HG02588 (cell line): ENCODE results near the gene TRMT6.

Experiments
- ATAC-seq: cut with Tn5 transposase; IDR thresholded peaks from one replicate; pipeline ENCODE4 v1.9.1; 2021; ENCODE audit warnings: mild to moderate bottlenecking, moderate library complexity; ENCODE audit not compliant: unreplicated experiment

TRMT6 gene, protein sequence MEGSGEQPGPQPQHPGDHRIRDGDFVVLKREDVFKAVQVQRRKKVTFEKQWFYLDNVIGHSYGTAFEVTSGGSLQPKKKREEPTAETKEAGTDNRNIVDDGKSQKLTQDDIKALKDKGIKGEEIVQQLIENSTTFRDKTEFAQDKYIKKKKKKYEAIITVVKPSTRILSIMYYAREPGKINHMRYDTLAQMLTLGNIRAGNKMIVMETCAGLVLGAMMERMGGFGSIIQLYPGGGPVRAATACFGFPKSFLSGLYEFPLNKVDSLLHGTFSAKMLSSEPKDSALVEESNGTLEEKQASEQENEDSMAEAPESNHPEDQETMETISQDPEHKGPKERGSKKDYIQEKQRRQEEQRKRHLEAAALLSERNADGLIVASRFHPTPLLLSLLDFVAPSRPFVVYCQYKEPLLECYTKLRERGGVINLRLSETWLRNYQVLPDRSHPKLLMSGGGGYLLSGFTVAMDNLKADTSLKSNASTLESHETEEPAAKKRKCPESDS

DNA sequence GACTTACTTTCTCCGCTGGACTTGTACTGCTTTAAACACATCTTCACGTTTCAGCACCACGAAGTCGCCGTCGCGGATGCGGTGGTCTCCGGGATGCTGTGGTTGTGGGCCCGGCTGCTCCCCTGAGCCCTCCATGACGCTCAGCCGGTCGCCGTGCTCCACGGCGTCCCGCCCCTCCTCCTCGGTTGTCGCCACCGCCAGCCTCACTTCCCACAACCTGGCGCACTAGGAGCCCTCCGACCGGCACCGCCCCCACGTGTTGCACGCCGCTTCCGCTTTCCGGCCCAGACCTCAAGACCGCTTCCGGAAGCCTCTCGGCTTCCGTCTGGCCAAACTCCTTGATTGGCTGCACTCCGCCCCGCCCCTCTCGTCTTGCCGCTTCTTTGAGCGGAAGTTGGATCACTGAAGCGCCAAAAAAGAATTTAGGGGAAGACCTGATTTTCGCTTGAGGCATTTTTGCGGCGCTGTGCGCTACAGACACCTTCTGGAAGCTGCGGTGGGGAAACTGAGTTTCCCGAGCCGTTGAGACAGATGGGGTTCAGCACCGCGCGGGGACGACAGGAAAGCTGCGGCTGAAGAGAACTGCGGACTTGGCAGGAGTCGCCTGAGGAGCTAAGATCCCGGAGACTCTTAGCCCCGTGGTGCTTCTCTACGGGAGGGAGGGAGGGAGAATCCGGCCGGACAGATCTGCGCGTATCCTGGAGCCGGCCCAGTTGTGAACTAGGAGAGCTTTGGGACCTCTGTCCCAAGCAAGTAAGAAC lies at the start of gene TRMT6, which contains the start of gene MCM8:
TSS of gene TRMT6 (minus strand) at position 263 of the 761 bp plus-strand sequence. CDS start at position 135, 128 bp downstream.
TSS of gene MCM8 (plus strand) at position 382 of the 761 bp plus-strand sequence. CDS start 1,364 bp downstream, outside the sequence.
- peak; percentile 99 for ATAC-seq

DNA sequence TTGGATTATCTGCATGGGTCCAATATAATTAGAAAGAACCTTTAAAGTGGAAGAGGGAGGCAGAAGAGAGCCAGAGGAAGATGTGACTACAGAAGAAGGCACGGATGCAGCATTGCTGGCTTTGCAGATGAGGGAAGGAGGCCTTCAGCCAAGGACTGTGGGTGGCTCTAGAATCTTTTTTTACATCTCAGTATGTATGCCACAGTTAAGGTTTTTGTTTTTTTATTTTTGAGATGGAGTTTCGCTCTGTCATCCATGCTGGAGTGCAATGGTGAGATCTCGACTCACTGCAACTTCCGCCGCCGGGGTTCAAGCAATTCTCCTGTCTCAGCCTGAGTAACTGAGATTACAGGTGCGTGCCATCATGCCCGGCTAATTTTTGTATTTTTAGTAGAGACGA lies 49.5 kb upstream of the TRMT6 start:
- no peak for ATAC-seq

DNA sequence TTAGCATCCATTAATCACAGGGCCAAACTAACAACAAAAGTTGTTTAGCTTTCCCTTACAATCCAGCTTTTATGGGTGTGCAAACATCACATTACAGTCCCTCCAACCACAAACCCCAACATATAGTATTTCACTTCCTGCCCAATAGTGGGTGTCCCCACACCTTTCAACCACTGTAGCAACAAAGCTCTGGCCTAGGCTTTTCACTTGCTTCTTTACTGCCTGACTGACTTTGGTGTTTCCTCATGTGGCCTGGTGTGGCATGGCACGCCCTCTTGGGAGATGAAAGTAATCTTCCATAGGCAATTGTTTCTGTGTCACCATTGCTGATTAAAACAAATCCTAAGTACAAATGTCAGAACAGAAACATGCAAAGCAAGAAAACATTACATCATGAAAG lies 46.4 kb upstream of the TRMT6 start:
- ATAC-seq: peak; percentile 94

DNA sequence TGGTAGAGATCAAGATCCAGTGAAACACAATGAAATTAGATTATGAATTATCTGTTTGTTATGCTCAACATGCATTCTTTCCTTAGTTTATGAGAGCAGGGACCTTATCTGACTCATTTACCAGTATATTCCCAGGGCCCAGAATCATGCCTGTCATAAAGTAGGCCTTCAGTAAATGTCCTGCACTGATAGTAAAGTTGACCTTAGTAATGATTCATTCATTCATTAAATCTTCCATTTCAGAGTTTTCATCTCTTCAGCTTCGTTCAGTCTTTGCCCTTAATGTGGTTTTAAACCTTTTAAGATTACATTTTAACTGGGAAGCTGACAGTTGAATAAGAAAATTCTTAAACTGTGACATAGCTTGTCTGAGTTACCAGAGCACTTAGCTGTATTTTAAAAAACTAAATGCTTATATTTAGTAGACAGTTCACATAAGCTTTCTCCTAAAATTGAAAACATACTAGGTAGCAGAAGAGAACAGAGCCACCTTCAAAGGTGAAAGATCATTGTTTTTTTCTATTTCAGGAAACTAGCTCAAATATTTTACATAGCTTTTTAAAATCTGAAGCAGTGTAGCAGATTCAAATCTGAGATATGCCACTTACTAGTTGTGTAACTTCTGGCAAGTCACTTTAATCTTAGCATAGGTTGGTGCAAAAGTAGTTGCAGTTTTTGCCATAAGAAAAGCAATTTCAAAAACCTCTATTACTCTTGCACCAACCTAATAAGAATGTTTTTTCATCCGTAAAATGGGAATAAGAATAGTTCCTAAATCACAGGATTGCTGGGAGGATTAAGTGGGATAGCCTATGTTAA lies 41.5 kb upstream of the TRMT6 start:
- ATAC-seq: no peak

DNA sequence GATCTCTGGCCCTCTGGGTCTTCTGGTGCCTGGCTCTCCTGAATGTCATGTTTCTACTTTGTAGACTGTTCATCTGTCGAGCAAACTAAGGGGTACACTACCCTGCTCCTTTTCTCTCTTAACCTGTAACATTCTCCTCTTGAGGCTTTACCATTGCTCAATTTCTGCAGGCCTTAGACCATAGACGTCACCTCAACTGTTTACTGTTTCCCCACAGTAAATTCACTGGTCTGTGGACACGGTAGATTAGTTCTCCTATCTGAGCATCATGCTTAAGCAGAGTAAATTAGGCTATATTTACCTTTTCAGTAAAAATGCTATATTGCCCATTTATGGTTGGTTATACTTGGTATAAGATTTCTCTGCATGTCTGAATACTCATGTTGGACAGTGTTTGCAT lies 40.6 kb upstream of the TRMT6 start:
- ATAC-seq: no peak

DNA sequence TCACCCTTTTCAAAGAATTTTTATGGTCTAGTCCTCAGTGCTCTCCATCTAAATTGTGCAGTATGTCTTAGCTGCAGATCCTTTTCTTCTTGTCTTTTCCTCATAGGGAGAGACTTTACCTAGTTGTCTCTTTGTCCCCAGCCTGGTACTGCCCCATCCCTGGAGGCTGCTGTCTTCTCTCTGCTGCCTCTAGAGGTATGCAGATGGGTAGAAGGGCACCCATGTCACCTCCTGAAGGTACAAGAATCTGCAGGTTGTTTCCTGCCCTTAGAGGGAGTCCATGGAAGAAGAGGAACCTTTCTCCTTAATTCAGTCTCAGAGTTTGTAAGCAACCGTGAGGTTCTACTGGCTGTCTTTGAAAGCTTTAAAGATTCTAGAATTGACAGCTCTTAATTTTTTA lies 39.2 kb upstream of the TRMT6 start:
- ATAC-seq: no peak

DNA sequence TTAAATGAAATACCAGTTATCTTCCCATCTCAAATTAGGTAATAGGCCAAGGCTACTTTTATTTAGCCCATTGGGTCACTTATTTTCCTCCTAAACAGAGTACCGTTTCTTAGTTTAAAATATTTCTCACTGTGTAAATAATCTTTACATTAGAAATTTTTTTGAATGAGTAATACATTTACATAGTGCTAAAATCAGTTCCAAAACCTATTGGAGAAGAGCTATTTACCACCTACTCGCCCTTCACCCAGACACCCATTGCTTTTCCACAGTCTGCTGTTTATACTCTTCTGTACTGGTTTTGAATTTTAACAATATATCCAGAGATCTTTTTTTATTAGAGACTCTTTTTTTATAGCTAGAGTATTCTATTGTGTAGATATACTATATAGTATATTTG lies 37.0 kb upstream of the TRMT6 start:
- no peak for ATAC-seq

DNA sequence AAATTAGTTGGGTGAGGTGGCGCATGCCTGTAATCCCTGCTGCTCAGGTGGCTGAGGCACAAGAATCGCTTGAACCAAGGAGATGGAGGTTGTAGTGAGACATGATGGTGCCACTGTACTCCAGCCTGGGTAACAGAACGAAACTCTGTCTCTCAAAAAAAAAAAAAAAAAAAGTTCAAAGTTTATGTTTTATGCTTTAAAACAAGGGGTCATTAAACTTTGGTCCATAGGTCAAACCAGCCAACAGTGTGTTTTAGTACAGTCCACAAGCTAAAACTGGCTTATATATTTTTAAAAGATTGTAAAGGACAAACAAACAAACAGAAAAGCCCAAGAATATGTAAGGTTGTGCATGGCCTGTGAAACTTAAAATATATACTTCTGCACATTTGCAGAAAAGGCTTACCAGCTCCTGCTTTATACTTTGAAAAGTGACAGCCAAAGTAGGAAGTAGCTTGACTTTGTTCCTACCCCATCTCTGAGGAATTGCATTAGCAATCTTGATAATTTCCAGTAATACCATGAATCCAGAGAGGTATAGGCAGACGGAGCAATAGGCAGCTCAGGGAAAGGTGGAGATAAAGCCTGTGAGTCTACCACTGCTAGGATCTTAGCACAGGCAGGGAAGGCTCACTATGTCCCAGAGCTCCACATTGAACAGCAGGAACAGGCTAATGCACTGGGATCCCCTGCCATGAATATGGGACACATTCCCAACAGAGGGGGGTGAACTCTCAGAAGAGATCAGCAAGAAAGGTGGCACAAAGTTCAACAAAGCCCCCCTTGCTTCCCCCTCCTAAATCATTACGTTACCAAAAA lies 30.6 kb upstream of the TRMT6 start:
- no peak for ATAC-seq

DNA sequence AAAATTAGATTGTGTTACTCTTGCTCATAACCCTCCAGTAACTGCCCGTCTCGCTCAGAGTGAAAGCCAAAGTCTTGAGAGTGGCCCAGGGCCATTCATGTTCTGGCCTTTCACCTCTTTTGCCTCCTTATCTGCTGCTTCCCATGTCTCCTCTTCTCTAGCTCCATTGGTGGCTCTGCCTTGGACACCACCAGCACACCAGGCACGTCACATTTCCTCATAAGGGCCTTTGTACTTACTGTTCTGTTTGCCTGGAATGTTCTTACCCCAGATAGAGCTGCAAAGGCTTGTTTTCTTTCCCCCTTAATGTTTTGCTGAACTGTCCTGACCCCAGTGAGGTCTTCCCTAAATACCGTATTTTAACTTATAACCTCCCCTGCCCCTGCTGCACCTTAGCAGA lies 29.5 kb upstream of the TRMT6 start:
- ATAC-seq: no peak

DNA sequence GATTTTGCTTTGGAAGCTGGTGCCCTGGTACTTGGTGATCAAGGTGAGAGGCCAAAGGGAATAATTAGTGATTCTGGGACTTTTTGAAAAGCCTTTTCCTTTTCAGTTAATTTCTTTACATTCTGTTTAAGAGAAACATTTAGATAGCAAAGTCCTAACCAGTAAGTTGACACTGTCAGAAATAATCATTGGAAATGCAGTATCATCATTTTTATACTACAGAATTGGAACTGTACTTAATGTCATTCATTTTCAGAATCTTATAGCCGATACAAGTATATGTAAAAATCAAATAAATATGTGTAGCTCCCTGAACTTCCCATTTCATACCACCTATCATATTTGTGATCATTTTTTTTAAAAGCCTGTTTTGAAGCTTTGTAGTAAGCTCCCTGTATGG lies 27.6 kb upstream of the TRMT6 start:
- ATAC-seq: no peak

DNA sequence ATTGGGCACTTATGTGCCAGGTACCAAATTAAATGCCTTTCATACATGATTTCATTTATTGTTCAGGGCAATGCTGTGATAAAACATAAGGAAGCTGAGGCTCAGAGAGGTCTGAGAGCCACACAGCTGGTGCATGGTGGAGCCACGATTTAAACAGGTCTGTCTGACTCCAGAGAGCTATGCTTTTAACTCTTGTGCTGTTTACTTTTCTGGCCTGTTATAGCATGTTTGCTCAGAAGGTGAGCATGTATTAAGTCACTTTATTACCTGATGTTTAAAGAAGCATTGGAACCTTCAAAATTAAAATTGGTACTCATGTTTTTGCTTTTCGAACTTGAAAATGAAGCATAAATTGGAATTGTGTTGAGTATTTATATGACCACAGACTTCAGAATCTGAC lies 26.9 kb upstream of the TRMT6 start:
- ATAC-seq: no peak

DNA sequence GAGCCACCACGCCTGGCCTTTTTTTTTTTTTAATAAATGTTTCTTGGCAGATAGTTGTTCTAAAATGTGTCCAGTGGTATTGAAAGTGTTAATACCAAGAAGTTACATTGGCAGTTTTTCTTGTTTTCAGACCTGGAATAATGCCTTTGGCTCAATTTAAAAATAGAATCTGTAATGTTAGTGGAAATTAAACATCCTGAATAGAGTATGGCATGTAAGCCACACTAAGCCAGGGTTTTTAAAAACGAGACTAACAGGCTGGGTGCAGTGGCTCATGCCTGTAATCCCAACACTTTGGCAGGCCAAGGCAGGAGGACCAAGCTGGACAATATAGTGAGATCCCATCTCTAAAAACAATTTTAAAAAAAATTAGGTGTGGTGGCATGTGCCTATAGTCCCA lies 25.4 kb upstream of the TRMT6 start:
- ATAC-seq: no peak

DNA sequence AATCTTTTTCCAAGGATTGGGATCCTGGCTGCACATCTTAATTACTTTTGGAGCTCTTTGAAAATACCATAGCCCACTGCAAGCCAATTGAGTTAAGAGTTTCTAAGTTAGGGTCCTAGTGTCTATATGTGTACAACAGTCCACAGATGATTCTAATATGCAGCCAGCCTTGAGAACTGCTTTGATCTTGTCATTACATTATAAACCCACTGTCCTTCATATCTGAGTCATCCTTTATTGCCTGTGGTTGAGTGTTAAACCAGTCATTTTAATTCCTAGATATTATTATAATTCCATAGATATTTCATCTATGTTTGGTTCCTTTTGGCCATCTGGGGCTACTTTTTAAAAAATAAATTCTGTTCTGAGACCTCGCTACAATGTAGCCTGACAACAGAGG lies 24.2 kb upstream of the TRMT6 start:
- ATAC-seq: no peak

DNA sequence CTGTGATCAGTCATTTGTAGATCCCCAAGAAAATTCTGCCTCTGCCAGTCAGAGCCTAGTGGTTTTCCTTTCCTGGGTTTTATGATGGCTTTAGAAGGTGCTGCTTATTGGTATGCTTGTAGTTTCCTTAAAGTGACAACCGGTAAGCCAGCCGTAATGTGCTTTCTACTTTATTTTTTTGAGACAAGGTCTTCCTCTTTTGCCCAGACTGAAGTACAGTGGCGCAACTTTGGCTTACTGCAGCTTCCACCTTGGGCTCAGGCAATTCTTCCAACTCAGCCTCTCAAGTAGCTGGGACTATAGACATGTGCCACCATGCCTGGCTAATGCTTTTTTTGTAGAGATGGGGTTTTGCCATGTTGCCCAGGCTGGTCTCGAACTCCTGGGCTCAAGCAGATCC lies 23.6 kb upstream of the TRMT6 start:
- ATAC-seq: no peak

DNA sequence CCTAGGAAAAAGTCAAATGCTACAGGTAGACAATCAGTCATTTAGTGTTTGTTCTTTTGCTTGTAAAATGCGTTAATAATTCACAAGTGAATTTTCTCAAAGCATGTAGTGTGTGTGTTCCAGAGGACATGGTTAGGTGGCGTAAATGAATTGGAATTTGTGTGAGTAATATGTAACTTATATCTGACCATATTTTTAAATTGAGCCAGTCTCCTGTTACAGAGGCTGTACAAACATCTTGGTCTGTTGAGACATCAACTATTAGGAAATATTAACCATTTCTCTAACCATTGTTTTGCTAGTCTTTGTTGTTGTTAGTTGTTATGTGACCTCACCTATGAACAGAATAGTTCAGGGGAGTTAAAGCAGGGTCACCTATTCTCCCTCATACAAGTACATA lies 22.8 kb upstream of the TRMT6 start:
- no peak for ATAC-seq

DNA sequence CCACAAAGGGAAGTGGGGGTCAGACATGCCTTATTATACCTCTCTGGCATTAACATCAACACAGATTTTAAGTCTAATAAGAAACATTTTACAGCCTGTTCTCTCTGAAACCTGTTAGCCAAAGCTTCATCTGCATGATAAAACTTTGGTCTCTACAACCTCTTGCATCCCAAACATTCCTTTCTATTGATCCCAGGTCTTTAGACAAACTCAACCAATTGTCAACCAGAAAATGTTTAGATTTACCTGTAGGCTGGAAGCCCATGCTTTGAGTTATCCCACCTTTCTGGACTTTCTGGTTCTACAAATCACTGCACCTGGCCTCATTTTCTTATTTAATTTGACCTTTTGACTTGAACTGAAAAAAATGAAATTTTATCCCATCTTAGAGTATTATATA lies 20.9 kb upstream of the TRMT6 start:
- no peak for ATAC-seq

DNA sequence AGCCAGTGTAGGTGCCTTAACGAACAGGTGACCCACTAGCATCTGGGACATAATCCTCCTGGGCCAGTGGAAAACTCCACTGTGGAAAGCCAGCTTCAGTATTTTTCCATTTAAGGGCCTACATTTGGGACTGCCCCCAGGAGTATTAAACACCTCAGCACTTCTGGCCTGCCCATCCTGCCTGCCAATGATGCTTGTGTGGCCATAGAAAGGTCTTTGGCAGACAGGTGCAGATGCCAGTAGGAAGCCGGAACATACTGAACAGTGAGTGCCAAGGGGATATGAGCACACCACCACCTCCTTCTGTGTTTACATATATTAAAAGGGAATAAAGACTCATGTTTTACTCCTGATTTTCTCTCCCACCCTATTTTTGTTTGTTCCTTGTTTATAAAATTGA lies 20.0 kb upstream of the TRMT6 start:
- ATAC-seq: no peak

DNA sequence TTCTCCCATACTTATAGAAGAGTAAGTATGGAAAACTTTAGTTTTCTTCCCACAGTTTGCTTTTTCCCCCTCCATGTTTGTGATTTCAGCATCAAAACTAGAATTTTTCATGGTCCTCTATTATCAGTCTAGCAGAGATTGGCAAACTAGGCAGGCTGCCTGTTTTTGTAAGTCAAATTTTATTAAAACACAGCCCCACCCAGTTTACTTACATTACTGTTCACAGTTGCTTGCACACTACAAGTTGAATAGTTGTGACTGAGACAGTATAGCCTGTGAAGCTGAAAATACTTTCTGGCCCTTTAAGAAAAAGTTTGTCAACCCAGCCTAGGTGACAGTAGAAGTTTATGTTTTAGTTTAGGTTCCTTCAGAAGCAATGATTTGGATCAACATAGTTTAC lies 19.6 kb upstream of the TRMT6 start:
- no peak for ATAC-seq

DNA sequence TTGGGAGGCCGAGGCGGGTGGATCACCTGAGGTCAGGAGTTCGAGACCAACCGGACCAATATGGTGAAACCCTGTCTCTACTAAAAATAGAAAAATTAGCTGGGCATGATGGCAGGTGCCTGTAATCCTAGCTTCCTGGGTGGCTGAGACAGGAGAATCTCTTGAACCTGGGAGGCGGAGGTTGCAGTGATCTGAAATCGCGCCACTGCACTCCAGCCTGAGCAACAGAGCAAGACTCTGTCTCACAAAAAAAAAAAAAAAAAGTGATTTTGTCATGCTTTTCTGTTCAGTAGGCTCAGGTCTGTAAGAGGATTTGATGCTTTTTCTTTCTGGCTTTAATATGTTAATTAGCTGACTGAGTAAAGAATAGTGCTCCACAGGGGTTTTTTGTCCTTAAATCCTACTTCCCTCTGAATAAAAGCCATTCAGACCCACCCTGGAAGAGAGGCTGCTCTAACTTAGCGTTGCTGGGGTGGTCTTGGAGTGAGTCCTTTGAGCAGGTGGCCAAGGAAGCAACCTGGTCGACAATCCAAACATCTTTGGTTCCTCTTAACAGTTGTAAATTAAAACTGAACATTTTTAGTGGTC lies 19.1 kb upstream of the TRMT6 start:
- no peak for ATAC-seq

DNA sequence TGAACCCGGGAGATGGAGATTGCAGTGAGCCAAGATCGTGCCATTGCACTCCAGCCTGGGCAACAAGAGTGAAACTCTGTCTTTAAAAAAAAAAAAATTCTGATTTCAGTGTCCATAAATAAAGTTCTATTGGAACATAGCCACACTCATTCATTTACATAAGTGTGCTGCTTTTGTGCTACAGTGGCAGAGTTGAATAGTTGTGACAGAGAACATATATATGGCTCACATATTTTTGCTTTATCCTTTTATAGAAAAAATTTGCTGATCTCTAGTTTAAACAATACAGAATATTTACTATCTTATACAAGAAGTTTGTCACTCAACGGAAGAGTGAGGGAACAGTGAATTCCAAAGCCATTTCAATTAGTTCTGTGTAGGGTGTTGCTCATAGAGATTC lies 18.1 kb upstream of the TRMT6 start:
- no peak for ATAC-seq
